Islet of Langerhans (tissue), 1 donor: Measurements from ENCODE around the gene CRB1.
A peak's percentile ranks its signal among the peaks of the same experiment; 100 is the strongest.

Source experiments
- FAIRE-seq: peaks from one replicate; lab custom pipeline; 2011; peaks lifted over from hg19 to GRCh38; lab: Jason Lieb, UNC

CRB1 gene

DNA sequence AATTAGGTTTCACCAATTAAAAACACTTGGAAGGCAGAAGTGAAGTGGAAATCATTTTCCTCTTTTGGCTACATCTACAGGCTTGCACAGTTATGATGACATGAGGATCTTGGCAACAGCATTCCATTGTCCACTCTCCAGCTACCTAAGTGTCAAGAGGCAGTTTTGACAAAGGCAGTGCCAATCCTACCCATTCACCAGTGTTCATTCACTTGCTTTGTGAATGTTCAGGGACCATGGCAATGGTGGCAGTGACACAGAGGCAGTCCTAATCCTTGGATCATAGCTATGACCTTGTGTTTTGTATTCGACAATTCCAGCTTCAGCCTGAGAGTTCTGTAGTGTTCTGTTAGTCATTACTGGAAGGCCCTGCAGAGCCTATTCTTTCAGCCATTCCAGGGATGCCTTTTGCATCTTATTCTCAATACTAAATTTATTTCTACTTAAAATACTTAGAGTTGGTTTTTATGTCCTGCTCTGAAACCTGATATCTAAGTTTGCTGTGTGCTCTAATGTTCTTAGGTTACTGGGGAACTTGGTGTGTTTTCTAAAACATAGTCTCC, 36.7 kb downstream of the CRB1 start:
- FAIRE-seq, result no peak

DNA sequence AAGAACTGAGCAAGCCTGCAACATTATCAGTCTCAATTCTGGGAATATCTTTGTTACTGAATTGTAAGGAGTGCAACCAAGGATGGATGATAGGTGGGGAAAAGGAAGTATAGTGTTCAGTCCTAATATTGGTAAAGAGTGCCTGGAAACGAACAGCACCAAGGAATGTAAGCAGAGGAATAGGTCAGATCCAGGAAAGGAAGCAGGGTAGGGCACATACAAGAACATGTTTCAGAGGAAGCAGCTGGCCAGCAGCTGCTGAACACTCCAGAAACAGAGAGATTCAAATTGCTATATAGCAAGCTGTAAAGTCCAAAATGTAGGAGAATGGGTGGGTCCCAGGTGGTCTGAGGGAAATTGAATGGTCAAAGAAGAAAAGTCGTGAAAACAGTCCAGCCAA, 37.9 kb downstream of the CRB1 start:
- no peak for FAIRE-seq

DNA sequence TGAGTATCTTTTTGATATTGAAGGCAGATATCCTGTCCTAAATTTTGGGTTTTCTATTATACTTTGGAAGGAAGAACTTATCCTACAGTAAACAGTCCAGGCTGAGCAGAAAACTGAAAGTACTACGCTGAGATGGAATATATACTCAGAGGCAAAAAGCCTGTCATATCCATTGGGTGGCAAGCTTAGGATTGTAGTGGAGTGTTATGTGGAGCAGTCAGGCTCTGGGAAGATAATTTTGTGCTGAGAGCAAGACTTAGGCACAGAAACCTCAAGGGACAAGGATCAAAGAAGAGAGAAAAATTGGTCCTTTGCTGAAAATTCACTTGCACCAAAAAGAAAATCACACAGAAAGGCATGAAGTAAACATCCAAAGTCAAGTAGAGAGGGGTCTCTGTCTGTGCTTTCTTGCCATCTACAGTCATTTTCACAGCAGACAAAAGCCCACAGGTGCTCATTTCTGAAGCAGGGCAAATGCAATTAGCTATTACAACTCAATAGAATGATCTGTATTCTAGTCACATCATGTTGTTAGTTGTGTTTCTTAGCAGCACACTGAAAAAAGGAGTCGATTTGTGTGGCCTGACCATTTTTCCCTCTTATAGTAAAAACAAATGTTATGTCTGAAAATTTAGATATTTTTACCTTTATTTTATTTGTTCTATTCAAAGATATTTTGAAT, 38.5 kb downstream of the CRB1 start:
- no peak for FAIRE-seq

DNA sequence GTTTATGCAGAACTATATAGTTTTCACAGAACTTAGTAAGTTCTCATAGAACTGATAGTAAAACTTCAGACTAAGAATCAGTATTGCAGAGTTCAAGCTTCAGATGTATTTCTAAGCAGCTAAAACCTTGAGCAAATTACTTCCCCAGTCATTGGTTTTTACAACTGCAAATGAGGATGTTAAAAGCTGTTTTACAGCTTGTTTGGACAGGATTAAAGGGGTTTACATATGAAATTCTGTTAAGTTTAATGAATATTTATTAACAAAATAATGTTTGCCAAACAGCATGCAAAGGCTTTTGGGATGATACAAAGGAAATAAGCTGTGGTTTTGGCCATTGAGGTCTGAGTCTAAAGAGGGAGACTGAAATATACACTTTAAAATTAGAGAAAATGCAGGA, 39.1 kb downstream of the CRB1 start:
- FAIRE-seq, result peak; percentile 5

DNA sequence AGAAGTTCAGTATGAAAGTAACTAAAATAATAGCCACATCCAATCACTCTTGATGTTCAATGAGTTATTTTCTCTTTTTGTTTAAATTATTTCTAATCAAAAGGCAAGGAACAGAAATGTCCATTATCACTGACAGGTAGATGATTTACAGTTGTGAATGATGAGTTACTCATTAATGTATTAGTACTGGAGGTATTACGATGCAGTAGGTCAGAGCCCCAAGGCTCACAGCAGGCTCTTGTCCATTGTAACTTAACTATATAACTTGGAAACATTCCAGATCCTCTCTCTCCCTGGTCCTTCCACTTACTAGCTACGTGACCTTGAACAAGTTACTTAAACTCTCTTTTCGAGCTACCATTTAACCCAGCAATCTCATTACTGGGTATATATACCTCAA, 39.5 kb downstream of the CRB1 start:
- no peak for FAIRE-seq

DNA sequence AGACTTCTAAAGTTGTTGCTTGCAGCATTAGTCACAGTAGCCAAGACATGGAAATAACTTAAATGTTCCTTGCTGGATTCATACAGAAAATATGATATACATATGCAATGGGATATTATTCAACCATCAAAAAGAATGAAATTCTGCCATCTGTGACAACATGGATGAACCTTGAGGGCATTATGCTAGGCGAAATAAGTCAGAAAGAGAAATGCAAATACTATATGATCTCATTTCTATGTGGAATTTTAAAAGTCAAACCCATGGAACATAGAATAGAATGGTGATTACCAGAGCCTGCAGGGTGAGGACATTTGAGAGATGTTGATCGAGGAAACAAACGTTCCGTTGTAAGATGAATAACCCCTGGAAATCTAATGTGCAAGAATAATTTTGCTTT, 43.0 kb downstream of the CRB1 start:
- FAIRE-seq, result no peak

DNA sequence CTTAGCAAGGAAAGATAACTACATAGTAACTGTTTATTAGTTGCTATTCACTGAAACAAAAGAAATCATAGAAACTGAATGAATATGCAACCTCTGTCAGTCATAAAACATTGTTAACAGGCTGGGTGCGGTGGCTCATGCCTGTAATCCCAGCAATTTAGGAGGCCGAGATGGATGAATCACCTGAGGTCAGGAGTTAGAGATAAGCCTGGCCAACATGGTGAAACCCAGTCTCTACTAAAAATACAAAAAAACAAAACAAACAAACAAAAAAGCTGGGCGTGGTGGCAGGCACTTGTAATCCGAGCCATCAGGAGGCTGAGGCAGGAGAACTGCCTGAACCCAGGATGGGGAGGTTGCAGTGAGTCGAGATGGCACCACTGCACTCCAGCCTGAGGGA, 44.1 kb downstream of the CRB1 start:
- no peak for FAIRE-seq

DNA sequence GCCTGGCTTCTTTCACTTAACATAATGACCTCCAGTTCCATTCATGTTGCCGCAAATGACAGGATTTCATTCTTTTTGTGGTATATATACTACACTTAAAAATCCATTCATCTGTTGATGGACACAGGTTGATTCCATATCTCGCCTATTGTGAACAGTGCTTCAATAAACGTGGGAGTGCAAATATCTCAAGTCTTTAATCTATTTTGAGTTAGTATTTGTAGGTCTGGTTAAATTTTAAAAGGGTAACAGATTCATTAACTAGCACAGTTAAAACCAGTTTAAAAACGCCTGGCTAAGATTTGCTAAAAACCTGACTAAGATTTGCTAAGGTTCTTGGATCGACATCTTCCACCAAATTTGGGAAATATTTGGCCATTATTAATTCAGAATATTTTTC, 45.7 kb downstream of the CRB1 start:
- no peak for FAIRE-seq

DNA sequence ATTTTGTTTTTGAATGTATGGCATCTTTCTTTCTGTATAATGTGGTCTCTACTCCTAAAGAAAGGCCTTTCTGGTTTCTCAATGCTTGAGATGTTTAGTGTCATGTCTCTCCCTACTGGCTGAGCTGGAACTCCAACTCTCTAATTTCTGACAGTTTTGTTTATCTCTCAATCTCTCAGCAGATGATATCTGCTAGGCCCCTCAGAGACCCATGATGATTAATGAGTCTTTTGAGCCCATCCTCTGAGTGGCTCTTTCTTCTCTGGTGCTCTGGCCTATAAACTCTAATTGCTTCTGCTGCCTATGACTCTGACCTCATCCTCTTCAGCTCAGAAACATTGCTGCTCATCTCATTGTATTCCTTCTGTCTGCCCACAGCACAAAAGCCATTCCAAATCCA, 46.6 kb downstream of the CRB1 start:
- FAIRE-seq, result no peak

DNA sequence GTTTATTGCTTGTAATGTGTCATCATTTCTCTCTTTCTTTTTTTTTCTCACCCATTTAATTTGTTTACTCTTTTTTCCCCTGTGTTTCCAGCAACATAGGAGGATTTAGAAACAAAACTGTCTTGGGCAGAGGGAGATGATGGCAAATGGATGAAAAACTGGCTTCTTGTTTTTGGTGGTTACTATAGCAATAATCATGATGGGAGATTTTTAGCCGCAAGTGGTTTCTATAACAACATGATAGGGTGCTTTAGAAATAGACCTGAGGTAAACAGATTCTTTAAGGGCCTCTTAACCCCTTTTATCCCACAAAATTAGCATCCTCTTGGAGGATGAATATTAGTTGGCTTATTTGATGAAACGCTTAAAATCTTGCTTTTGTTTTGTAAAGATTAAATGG, 51.6 kb downstream of the CRB1 start:
- FAIRE-seq, result peak; percentile 13

DNA sequence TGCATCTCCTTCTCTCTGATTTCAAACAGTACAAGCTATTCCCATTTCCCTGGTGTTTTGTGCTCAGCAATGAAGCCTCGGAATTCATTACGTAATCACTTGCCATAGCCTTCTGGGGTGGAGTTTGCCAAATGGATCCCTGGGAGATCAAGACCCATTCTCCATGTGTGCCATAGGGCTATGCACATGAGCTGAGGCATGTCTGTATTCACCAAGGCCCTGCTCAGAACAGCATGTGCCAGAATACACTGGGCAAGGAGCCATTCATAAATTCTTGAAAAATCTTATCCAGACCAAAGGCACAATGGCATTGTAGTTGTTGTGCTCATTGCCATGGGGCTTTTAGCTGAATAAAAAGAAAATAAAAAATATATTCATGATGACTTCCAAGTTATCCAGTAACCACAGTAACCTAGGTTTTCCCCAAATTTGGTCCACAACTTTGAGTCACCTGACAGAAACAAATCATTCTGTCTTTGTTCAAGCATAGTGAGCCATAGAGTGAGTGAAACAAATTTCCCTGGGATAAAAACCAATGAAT, 53.0 kb downstream of the CRB1 start:
- FAIRE-seq, result no peak

DNA sequence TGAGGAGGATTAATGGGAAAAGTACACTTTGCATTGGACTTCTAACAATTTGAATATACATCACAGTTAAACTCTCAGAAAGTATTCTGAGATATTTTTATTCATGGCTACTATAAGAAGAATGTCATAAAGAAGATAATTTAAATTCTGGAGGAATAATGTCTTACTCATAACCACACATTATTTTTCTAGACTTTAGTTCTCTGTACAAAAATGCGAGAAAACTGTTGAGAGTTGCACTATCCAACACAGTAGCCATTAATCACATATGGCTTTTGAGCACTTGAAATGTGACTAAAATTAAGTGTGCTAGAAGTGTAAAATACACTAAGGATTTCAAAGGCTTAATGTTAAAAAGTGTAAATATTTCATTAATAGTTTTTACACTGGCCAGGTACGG, 53.8 kb downstream of the CRB1 start:
- no peak for FAIRE-seq

DNA sequence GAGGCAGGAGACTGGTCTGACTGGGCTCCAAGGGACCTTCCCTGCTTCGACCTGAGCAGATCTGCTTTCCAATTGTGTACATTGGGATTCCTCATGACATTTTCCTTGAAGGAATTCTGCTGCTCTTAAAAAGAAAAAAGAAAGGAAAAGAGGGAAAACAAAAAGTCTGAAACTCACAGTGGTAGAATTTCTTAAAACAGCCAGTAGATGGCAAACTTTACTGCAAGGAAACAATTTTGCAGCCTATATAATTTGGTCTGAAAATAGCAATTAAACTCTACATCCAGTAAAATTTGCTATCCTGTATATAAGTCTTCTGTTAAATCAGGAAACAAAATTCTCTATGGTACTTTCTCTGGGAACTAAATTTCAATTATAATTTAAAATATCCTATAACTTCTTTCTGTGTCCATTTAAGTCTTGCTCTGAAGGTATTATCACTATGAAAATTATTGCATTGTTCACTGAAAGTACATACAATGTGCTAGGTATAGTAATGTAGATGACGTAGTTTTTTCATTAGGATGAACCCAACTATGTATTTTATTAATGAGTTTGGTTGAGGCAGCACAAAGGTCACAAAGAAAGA, 59.8 kb downstream of the CRB1 start:
- peak; percentile 93 for FAIRE-seq

DNA sequence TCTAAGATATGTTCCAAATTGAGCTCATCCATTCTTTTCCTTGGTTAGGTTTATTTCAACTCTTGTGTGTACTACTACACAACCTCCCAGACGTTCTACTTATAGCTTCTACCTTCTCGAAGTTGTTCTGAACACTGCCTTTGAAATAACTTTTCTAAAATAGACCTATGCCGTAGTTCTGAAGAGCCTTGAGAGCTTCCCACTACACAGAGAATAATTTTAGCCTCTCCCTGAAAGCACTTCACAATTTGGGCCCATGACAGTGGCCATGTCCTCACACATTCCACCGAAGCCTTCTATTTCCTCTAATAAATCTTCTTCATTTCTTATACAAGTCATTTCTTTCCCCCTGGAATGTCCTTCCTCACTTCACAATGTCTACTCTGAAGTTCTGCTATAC, 62.2 kb downstream of the CRB1 start:
- no peak for FAIRE-seq

DNA sequence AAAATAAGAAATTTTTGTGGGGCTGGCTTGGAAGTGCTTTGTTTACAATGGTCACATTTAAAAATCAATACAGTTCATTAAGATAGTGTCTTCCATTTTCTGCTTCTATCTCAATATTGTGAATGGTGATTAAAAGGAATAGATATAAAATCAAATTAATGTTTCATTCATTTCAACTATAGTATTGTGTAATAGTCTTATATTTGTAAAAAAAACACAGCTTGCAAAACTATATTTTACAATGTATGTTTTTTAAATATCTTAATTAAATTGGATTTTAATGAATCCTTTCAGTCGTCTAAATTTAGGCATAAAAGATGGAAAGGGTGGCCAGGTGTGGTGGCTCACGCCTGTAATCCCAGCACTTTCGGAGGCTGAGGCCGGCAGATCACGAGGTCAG, 63.5 kb downstream of the CRB1 start:
- FAIRE-seq, result no peak

DNA sequence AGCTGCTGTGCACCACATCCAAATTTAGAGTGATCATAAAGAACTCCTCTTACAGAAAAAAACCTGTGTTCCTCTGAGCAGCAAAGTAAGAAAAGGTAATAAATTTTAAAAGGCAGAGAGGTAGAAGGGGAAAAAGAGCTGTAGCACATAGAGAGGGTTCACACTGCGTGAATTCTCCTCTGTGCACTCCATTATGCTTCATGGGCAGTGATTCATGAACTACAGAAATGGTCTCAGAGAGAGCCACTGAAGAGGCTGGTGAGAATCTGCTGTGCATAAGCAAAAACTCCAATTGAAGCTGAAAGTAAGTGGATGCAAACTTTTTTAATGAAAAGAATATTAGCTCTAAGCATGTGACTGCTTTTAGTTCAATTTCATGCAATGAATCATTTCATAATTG, 65.0 kb downstream of the CRB1 start:
- no peak for FAIRE-seq

DNA sequence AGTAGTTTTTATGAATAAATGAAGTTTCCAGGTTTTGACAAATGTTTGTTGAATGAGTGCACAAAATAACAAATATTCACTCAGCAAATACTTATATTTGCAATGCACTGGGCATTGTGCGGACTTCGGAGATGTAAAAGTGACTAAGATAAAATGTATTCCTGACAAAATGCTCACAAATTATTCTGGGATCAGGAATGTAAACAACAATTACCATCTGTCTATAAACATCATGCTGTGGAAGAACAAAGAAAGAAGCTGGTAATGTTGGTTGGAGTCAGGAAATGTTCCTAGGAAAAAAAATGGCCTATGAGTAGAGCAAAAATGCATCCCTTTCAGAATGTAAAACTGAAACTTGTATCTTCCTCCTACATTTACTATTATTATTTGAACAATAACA, 68.5 kb downstream of the CRB1 start:
- no peak for FAIRE-seq

DNA sequence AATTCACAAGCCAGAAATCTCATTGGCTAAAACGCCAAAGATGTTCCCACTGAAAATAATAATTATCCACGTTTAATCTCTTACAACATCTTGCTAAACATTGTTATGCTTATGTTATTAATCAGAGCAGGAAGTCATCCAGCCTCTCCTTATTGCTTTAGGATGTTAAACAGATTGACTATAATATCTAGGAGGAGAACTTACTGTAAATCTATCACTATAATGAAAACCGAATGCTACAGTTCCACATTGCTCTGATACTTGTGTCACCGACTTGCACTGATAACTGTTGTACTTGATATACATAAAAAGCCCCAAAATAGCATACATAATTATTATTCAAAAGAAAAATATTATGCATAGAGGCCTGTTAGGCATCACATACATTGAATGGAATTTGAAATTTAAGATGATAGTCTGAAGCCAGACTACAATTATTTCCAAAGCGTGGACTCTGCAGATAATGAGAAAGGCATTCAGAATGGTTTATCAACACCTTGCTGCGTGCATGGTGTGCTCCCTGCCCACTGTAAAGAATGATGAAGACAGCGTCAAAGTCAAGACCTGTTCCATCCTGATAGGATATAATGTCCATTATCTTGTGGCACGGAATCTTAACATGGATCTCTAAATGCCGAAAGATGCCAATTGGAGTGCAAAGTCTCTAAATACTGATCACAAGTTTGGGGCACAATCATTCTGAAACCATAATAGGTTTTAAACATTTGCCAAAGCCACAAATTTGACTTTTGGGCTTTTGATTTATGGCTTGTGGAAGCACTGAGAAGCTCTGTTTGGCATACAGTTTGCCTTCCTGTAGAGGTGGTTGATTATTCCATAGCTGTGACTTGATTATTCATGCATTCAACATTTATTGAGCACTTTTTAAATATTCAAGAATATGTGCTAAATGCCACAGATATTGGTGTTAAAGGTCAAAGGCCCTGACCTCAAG, 71.3 kb downstream of the CRB1 start:
- no peak for FAIRE-seq

DNA sequence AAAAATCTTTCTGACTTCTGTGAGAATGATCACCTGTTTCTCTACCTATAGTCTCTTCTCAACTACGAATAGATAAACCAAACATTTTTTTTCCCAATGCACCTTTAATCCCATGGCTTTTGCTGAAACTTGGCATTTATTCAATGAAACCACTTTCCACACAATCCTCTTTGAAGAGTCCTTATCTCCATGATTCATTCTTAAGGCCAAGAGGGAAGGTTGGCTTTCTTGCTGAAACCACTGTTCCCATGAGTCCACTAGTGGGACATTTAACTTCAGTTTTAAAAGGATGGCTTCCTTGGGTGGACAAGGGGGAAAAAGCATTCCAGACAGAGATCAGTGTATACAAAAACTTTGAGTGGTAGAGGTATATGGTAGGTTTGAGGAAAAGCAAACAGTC, 73.6 kb downstream of the CRB1 start:
- FAIRE-seq, result no peak

DNA sequence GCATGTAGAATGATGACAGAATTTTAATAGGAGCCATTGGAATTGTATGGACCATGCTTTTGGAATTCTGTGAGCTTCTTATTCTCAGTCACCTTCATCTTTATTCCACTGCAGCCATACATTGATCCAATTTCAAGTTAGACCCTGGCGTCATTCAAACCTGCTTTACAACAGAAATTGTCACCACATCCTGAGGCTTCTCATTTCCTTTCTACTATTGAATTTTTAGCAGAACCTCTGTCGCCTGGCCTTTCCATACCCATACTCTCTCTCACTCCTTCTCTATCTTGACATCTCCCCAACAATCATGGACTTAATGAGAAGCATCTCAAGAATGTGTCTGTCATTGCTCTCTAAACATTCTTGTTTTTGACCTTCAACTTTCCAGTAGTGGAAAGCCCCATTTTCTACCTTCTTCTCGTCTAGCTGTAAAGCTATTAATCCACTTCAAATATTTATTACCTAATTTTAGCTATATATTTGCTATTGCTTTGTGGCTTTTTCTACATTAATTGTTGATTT, 74.1 kb downstream of the CRB1 start:
- no peak for FAIRE-seq

DNA sequence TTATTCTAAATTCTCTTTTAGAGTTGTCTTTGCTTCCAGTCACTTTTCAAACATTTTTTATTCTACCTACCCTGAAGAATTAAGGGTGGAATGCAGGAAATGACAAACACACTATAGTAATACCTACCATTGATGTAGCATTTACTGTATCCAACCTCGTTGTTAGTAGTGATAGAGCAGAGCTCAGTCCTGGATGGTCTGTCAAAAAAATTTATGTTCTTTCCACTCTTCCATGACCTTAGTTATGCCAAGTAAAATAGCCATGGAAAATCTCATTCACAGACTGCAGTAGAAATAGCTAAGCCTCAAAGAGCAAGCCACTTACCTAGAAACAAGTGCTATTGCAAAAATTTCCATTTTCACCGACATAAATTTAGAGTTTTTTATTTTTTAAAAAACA, 74.6 kb downstream of the CRB1 start:
- no peak for FAIRE-seq

DNA sequence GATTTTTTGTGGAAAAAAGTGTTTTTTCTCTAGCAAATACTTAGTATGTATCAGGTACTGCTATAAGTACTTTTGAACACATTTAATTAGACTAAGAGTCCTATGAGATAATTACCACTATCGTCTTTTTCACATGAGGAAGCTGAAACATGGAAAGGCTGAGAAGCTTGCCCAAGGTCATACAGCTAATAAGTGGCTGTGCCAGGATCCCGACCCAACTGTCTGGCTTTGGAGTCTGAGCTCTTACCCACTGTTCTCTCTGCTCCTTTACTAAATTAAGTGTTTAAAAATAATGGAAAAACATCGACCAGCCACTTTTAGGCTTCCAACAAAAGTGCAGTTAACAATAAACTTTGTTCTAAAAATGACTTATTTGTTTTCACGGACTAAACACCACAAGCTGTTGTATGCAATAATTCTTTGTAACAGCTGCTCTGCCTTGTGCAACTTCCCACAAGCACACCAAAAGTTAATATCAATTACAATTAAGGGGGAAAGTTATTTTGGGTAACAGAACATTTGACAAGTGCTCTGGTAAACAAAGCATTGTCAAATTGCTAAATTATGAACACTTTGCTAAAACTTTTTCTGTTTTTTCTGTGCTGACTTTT, 75.7 kb downstream of the CRB1 start:
- no peak for FAIRE-seq
